ENCODE results near the gene BPIFB3.
"Not testable (repeated sequence)": the region's sequence is repeated elsewhere in the genome, so short reads cannot be mapped to it uniquely, and the experiment has no call there.

The BPIFB3 gene

DNA sequence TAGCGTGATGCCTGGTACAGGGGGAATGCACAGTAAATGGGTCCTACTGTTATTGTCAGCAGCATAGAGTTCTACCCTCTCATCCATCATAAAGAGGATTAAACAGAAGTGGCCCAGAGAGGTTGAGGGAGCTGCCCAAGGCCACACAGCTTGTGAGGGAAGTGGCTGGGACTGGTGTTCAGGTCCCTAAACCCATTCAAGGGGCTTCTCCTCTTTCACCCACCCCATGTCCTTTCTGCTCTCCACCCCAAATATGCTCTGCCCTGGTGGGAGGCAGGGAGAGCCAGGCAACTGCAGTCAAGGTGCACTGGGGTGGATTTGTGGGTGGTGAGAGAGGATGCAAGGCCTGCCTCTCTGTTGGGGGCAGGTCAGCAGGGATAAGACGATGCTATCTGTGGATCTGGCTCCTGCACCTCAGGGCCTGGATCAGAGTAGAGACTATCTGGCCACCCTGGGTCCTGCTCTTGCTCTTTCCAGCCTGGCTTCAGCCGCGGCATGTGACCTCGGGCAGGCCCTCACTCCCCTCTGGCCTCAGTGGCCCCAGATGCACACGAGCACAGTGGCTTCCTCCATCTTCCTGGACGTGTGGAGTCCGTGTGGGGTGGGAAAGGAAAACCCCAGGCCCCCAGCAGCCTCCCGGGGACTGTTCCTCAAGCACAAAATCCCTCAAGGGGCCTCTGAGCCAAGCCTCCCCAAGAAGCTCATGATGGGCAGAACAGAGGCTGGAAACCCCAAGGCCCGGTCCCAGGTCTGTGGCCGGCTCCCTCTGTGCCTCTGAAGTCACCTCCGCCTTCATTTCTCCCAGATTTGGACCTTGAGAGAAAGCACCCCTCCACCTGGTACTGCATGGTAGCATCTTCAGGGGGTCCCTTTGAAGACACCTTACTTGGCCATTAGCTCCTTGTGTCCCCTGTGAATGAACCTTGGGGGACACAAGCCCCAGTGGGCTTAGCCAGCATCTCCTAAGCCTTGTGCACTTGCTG lies 25.6 kb upstream of the BPIFB3 start:
- in situ Hi-C loops (cut with MboI; ENCODE audit: low sequenced_read_pairs) = no loop called here

DNA sequence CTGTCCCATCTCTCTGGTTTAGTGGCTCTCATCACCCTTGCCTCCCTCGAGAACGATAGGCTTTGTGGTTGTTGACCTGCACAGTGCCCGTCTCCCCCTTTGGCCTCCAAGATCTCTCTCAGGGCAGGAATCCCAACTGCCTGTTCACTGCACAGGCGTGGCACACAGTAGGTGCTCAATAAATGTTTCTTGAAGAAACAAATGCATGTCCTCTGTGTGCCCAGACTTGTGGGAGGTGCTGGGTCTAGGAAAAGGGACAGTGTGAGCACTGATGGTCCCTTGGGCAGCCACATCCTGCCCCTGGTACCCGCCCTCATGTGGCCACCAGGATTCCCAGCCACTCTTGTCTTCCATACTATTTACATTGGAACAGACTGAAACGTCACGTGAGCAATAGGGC lies 24.8 kb upstream of the BPIFB3 start:
- in situ Hi-C loops (cut with MboI; ENCODE audit: low sequenced_read_pairs) = no loop called here

DNA sequence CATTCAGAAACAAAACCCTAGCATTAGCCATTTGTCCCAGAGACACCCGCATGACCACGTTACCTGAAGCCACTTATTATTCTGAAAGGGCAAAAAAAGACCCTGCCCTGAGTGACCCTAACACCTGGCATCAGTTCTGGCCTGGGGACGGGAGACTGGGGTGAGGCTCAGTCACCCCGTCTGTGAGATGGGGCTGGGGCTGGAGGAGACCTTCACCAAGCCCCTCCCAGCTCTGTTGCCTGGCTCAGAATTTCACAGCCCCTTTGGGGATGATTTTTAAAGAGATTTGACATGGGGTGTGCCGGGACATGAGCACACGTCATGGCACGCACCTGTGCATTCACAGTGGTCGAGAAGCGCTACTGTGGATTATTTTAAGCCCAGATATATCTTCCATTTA lies 23.6 kb upstream of the BPIFB3 start:
- in situ Hi-C loops (cut with MboI; ENCODE audit: low sequenced_read_pairs) = no loop called here

DNA sequence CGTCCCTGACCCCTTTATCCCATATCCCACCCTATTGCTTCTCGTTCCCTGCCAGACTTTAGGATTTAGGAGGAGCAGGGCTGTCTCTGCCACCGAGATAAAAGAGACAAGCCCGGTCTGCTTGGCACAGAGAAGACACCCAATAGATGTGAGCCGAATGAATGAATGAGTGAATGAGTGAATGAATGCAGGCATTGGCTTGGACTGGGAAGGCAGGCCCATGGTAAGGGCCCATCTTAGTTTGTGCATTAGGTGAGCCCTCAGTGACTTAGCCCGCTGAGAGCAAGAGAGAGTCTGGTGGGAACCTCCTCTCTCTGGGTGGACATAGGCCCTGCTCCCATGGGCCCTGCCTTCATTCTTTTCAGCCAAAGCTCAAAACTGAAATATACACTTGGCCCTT lies 23.1 kb upstream of the BPIFB3 start:
- in situ Hi-C loops (cut with MboI; ENCODE audit: low sequenced_read_pairs) = no loop called here

DNA sequence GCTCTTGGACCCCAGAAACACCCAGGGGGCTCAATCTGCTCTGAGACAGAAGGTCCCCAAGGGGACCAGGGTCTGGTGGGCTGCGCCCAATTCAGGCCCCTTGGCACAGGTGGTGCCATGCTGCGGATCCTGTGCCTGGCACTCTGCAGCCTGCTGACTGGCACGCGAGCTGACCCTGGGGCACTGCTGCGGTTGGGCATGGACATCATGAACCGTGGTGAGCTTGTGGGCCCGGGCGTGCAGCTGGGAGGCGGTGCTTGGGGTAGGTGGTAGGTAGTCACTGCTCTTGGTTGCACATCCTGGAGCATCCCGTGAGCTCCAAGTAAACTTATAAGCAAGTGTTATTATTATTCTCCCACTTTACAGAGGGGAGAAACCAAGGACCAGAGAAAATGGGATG lies 22.2 kb upstream of the BPIFB3 start, which contains the start of gene BPIFB6:
TSS of gene BPIFB6 (plus strand) at position 118 of the 400 bp plus-strand sequence. CDS start at position 118, 0 bp downstream.
- in situ Hi-C loops (cut with MboI; ENCODE audit: low sequenced_read_pairs) = no loop called here

DNA sequence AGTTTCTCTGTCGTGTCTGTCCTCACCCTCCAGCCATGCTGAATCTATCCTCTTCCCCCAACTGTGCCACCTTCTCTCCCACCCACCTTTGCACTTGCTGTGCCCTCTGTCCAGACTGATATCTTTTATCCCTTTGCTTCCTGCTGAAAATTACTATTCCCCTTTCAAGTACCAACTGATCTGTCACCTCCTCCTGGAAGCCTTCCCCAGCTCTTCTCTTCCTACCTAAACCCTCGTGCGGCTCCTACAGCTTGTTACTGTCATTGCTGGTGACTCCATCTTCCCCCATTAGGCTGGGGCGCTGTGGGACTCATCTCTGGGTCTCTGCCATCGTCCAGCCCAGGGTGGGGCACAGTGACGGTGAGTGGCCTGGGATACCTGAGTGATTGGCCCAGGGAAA lies 21.1 kb upstream of the BPIFB3 start:
- in situ Hi-C loops (cut with MboI; ENCODE audit: low sequenced_read_pairs) = no loop called here

DNA sequence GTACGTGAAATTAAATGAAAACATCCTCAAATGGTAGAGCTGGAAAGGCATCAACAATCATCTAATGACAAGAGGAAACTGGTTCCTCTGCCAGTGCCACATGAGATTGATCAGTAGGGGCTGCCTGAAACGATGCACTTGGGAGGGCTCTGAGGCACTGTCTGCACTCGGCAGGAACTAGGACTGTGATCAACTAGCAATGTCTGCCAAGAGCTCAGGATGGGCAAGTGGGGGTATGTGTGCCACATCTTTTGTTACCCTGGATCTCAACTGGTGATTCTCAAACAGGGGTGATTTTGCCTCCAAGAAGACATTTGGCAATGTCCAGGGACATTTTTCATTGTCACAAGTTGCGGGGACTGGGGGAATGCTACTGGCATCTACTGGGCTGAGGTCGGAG lies 20.3 kb upstream of the BPIFB3 start:
- in situ Hi-C loops (cut with MboI; ENCODE audit: low sequenced_read_pairs) = no loop called here

DNA sequence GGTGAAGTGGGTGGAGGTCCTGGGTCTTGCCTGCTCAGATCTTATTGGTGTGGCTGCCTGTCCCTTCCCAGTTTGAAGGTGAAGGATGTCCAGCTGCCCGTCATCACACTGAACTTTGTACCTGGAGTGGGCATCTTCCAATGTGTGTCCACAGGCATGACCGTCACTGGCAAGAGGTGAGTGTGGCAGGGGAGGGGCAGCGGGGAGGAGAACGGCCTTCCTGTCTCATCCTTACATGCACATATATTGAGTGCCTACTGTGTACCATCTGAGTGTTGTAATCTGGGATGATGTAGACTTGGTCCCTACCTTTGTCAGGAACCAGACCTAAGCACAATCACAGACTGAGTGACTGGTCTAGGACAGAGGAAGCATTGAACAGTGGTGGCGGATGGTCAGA lies 19.6 kb upstream of the BPIFB3 start:
- in situ Hi-C loops (cut with MboI; ENCODE audit: low sequenced_read_pairs) = no loop called here

DNA sequence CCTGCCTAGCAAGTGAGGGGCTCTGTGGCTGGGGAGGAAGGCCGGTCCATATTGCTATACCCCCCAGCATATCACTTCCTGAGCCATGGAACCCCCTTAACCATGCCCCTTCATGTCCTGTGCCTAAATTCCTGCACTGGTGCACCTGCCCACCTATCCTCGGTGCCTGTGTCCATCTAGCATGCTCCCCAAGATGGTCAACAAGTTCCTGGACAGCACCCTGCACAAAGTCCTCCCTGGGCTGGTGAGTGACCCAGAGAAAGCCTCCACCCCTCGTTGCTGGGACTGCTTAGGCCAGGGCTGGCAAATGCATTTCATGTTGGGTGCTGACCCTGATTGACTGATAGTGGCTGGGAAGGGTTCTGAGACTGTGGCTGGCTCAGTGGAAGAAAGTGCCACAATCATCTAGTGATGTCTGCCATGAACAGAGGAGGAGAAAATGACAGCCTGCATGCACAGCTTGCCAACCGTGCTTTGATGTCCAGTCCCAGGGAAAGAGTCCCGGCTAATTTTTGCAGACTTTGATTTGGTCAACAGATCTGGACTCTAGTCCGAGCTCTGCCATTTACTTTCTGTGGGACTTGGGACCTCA lies 18.7 kb upstream of the BPIFB3 start:
- in situ Hi-C loops (cut with MboI; ENCODE audit: low sequenced_read_pairs) = no loop called here

DNA sequence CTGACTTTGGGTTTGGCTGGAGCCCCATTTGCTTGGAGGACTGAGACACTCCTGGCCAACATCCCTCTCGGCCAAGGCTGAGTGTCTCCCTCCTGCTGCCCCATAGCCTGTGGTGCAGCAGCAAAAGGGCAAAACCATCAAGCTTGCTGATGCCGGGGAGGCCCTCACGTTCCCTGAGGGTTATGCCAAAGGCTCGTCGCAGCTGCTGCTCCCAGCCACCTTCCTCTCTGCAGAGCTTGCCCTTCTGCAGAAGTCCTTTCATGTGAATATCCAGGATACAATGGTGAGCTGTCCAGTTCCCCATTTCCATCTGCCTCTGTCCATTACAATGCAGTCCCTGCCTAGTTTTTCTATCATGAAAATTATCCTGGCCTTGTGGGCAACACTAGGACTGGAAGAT lies 16.2 kb upstream of the BPIFB3 start:
- in situ Hi-C loops (cut with MboI; ENCODE audit: low sequenced_read_pairs) = no loop called here

DNA sequence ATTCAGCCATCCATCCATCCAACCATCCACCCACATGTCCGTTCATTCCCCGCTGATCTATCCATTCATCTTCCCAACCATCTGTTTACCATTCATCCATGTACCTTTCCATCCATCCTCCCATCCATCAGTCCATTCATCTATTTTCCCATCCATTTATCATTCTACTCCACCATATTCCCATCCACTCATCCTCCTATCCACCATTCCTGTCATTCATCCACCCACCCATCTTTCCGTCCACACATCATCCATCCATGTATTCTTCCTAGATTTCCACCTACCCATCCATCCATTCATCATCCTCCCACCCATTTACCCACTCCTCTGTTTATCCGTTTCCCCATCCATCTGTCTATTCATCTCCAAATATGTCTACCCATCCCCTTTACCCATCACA lies 15.5 kb upstream of the BPIFB3 start:
- in situ Hi-C loops (cut with MboI; ENCODE audit: low sequenced_read_pairs) = no loop called here

DNA sequence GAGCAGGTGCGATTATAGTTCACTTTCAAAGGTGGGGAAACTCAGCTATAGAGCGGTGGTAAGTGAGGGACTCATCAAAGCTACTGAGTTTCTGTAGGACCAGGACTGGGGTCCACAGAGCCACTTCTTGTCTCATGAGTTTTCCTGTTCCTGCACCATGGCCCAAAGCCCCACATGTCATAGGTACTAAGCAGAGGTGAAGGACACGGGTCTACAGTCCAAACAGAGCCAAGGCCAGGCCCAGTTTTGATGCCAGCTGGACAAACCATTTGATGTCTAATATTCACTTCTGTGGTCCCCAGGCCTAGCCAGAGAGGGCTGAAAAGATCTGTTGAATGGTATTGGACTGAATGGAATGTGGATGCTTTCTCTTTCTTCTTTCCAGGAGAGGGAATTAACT lies 11.3 kb upstream of the BPIFB3 start:
- in situ Hi-C loops (cut with MboI; ENCODE audit: low sequenced_read_pairs) = no loop called here

DNA sequence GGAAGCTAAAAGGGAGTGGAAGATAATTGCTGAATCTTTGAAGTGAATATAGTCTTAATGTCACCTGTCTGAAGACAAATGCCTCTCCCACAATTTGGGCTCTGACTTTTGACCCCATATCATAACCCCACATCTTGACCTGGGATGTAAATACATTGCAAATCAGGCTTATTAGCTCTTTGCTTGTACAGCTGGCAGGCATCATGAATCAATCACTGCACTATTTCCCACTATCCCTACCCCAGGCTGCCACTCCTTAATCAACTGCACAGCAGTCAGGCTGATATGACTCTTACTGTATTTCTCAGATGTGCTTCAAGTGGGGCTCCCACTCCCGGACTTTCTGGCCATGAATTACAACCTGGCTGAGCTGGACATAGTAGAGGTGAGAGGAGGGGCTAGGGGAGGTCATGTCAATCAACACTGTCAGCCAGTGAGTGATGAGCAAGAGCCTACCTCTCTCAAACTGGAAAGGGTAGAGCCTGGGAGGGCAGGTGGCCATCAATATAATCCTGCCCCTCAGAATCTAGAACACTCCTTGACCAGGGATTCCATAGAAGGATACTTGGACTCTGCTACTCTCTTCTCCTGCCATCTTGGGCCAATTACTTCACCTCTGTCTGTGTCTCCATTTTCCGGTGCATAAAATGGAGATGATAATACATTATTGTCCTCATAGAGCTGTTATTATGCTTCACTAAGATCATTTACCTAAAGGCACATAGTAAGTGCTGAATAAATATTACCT lies 10.5 kb upstream of the BPIFB3 start:
- in situ Hi-C loops (cut with MboI; ENCODE audit: low sequenced_read_pairs) = no loop called here

DNA sequence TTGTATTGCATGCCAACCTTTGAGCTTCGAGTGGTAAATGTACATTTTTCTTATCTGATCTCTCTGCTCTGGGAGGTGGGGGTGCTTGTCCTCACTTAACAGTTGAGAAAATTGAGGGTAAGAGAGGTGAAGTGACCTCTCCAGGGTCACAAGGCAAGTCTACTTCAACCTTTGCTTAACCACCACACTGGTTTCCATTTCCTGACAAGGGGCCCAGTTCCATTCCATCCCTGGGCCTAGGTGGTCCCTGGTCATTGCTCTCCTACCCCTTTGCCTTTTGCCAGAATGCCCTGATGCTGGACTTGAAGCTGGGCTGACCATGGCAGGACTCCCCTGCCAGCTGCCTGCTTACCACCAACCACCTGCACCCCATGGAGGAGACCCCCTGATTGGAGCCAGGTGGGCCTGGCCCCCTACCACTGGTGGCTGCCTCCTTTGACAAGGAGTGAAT lies 9.9 kb upstream of the BPIFB3 start:
- in situ Hi-C loops (cut with MboI; ENCODE audit: low sequenced_read_pairs) = no loop called here

DNA sequence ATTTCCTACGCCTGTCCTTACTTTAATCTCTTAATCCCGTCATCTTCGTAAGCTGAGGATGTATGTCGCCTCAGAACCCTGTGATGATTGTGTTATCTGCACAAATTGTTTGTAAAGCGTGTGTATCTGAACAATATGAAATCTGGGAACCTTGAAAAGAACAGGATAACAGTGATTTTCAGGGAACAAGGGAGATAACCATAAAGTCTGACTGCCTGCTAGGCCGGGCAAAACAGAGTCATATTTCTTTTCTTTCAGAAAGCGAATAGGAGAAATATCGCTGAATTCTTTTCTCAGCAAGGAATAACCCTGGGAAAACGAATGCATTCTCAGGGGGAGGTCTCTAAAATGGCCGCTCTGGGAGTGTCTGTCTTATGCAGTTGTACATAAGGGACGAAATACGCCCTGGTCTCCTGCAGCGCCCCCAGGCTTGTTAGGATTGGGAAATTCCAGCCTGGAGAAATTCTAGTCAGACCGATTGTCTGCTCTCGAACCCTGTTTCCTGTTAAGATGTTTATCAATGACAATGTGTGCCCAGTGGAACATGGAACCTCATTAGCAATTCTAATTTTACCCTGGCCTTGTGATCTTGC lies 8.5 kb upstream of the BPIFB3 start:
- in situ Hi-C loops (cut with MboI; ENCODE audit: low sequenced_read_pairs) = not testable (repeated sequence)

DNA sequence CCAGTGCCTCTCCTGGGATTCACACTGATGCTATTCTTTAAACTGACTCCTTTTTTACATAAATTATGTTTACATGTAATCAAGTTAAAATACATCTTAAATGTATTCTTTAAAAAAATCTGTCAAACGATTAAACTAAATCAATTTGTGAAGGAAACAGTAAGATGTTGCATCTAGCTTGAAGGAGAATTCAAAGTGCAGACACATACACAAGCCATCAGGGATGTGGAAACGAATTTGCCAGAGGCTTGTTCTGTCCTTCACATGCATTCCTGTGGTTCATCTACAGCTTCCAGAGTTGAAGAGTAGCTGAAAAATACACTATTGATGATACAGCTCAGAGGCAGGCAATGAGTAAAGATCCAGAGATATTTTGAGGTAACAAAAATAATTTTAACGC lies 7.3 kb upstream of the BPIFB3 start:
- in situ Hi-C loops (cut with MboI; ENCODE audit: low sequenced_read_pairs) = no loop called here

DNA sequence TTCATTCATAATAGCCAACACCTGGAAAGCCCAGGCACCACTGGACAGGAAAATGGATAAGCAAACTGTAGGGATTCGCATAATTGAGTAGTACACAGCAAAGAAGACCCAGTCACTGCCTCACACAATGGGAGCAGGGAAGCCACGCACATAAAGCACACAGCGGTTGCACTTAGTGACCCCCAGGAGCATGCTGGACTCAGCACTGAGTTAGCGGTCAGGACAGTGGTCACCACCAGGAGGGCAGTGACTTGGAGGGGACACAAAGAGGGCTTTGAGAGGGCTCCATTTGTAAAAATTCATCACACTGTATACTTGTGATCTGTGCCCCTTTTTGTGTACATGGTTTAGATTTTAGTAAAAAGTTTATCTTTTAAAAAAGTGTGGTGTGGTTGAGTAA lies 2.4 kb upstream of the BPIFB3 start:
- in situ Hi-C loops (cut with MboI; ENCODE audit: low sequenced_read_pairs) = no loop called here

DNA sequence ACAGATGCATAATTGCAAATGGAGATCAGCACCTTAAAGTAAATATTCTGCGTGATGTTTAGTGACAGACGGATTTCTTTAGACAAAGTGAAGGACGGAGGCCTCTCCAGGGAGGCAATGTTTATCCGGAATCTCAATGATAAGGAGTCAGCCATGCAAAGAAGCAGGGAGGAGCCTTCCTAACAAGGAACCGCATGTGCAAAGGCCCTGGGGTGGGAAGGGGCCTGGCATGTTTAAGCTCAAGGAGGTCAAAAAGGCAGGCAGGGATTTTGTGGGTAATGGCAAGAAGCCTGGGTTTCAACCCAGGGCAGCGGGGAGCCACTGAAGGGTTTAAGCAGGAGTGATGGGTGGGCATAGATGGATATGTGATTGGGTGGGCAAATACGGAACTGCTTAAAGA lies 678 bp downstream of the BPIFB3 start:
- in situ Hi-C loops (cut with MboI; ENCODE audit: low sequenced_read_pairs) = no loop called here

DNA sequence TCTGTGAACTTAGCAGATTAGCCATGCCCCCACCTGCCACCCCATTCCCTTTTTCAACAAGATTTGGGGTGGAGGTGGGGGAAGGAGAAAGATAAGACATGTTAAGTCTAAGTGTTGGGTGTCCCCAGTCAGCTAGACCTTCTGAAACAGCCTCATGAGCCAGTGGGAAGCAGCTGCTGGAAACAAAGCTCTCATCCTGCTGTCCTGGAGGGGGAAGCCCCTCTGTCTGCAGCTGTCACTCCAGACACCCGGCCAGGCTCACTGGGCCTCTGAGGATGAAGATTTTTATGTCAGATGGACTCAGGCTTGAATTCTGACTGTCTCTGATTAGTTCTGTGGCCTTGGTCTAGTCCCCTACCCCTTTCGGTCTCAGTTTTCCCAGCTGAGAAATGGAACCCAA lies 1.1 kb downstream of the BPIFB3 start:
- in situ Hi-C loops (cut with MboI; ENCODE audit: low sequenced_read_pairs) = no loop called here

DNA sequence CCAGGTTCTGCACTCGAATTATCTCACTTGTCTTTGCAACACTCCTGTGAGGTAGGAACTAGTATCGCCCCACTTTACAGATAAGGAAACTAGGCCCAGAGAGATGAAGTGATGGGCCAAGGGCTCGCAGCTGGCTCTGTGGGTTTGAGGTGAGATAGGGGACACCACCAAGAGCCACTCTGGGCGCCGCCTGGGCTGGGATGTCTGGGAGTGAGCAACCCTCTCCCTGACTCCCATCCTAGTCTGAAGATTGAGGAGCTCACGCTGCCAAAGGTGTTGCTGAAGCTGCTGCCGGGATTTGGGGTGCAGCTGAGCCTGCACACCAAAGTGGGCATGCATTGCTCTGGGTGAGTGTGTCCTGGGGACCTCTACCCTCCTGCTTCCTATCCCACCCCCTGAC lies 5.4 kb downstream of the BPIFB3 start:
- in situ Hi-C loops (cut with MboI; ENCODE audit: low sequenced_read_pairs) = no loop called here

DNA sequence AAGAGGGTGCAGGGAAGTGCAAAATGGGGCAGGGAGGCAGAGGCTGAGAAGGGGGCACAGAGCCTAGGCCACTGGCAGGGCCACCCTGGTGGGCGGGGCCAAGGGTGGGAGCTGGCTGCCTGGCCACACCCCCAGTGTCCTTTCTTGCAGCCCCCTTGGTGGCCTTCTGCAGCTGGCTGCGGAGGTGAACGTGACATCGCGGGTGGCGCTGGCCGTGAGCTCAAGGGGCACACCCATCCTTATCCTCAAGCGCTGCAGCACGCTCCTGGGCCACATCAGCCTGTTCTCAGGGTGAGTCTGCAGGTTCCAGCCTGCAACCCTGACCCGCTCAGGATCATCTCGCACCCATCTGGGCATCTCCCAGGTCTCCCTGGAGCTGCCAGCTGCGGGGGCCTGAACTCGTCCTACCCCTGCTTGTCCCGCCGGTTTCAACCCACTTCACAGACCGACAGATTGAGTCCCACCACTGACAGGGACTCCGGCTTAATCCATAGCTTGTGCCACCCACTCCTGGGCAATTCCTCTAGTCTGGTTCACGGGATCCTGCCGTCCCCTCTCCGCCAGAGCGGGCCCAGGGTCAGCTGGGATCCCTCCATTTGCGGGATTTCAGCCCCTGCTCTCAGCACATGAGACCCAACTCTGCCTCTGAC lies 6.2 kb downstream of the BPIFB3 start:
- in situ Hi-C loops (cut with MboI; ENCODE audit: low sequenced_read_pairs) = no loop called here
